Measurements from ENCODE around the gene ZSCAN5C.

DNA sequence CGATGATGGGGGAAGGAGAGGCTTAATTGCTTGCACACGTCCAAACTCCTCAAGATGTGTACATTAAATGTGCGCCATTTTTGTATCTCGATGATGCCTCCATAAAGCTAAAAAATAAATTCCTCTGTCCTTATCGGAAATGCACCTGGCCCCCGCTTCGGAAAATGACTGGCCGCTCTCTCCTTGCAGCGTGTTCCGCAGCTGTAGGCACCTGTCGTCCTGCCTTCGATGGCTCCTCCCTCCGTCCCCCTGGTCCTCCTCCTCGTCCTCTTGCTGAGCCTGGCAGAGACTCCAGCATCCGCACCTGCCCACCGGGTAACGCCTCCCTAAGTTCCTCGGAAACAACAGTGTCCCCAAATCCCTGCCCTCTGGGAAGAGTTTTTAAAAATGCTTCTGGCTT, 25.2 kb upstream of the ZSCAN5C start:
- TF ChIP-seq, protein P1, sequence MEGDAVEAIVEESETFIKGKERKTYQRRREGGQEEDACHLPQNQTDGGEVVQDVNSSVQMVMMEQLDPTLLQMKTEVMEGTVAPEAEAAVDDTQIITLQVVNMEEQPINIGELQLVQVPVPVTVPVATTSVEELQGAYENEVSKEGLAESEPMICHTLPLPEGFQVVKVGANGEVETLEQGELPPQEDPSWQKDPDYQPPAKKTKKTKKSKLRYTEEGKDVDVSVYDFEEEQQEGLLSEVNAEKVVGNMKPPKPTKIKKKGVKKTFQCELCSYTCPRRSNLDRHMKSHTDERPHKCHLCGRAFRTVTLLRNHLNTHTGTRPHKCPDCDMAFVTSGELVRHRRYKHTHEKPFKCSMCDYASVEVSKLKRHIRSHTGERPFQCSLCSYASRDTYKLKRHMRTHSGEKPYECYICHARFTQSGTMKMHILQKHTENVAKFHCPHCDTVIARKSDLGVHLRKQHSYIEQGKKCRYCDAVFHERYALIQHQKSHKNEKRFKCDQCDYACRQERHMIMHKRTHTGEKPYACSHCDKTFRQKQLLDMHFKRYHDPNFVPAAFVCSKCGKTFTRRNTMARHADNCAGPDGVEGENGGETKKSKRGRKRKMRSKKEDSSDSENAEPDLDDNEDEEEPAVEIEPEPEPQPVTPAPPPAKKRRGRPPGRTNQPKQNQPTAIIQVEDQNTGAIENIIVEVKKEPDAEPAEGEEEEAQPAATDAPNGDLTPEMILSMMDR (IDR thresholded peaks at IDR 0.05; ENCODE audit: low read length): no peak
- TF ChIP-seq EZH2 (IDR thresholded peaks at IDR 0.05; ENCODE audit: borderline replicate concordance, low read length): no peak
